HepG2 (cell line): ENCODE data around the gene AXIN1. TPM values are rescaled to one million over a fixed set of nuclear protein-coding genes. Genes with fewer than 3 reads are reported as not detected.

Experiments
- AKAP8 ChIP-seq: sonication (generic); formaldehyde crosslinking; IDR thresholded peaks from 2 replicates; pipeline ENCODE4 v1.5.1; 2020; ENCODE audit warnings: mild to moderate bottlenecking, missing genetic modification reagents
- CHD4 ChIP-seq: fragments of 200-600 bp; sonication (generic); IDR thresholded peaks from 2 replicates; pipeline ENCODE4 v1.7.0; 2017; ENCODE audit warnings: mild to moderate bottlenecking, low read length, borderline replicate concordance
- CSRNP1 ChIP-seq: sonication (generic); formaldehyde crosslinking; IDR thresholded peaks from 2 replicates; pipeline ENCODE4 v1.8.1; 2023; ENCODE audit warnings: mild to moderate bottlenecking, missing genetic modification reagents
- DMAP1 ChIP-seq: IDR thresholded peaks from 2 replicates; pipeline ENCODE4 v1.6.1; 2016
- ELF1 ChIP-seq: sonication (generic); formaldehyde crosslinking; IDR thresholded peaks from 2 replicates; pipeline ENCODE4 v1.4.0; 2020; ENCODE audit warnings: missing genetic modification reagents
- GABPB1 ChIP-seq: IDR thresholded peaks from 2 replicates; pipeline ENCODE4 v1.6.1; 2016; ENCODE audit warnings: mild to moderate bottlenecking, missing genetic modification reagents, moderate library complexity, missing compliant biosample characterization
- GLI4 ChIP-seq: sonication (generic); formaldehyde crosslinking; IDR thresholded peaks from 2 replicates; pipeline ENCODE4 v1.5.1; 2020; ENCODE audit warnings: missing genetic modification reagents, mild to moderate bottlenecking, moderate library complexity, borderline replicate concordance
- HDAC2 ChIP-seq: sonication (generic); formaldehyde crosslinking; IDR thresholded peaks from 2 replicates; pipeline ENCODE4 v1.4.0; 2020; ENCODE audit warnings: missing genetic modification reagents
- IRF9 ChIP-seq: sonication (generic); formaldehyde crosslinking; IDR thresholded peaks from 2 replicates; pipeline ENCODE4 v1.8.0; 2022; ENCODE audit warnings: missing genetic modification reagents, mild to moderate bottlenecking, borderline replicate concordance
- MNT ChIP-seq: fragments of 450-650 bp; IDR thresholded peaks from 2 replicates; pipeline ENCODE4 v1.6.1; 2016
- PHF8 ChIP-seq: sonication (generic); formaldehyde crosslinking; IDR thresholded peaks from 2 replicates; pipeline ENCODE4 v1.5.0; 2020; ENCODE audit warnings: missing genetic modification reagents
- SP4 ChIP-seq: sonication (generic); formaldehyde crosslinking; IDR thresholded peaks from 2 replicates; pipeline ENCODE4 v1.8.1; 2023; ENCODE audit warnings: mild to moderate bottlenecking, missing genetic modification reagents
- TFDP2 ChIP-seq: sonication (generic); formaldehyde crosslinking; IDR thresholded peaks from 2 replicates; pipeline ENCODE4 v1.4.0; 2020; ENCODE audit warnings: missing genetic modification reagents
- TMF1 ChIP-seq: sonication (generic); formaldehyde crosslinking; IDR thresholded peaks from 2 replicates; pipeline ENCODE4 v1.8.1; 2022; ENCODE audit warnings: low read depth, missing genetic modification reagents
- ZFP91 ChIP-seq: sonication (generic); formaldehyde crosslinking; IDR thresholded peaks from 2 replicates; pipeline ENCODE4 v1.9.0; 2022; ENCODE audit warnings: missing genetic modification reagents, mild to moderate bottlenecking, borderline replicate concordance
- ZMYM4 ChIP-seq: sonication (generic); formaldehyde crosslinking; IDR thresholded peaks from 2 replicates; pipeline ENCODE4 v1.8.1; 2023; ENCODE audit warnings: mild to moderate bottlenecking, missing genetic modification reagents
- ZNF460 ChIP-seq: sonication (generic); formaldehyde crosslinking; IDR thresholded peaks from 2 replicates; pipeline ENCODE4 v1.5.1; 2020; ENCODE audit warnings: missing genetic modification reagents, mild to moderate bottlenecking, borderline replicate concordance
- ZNF563 ChIP-seq: sonication (generic); formaldehyde crosslinking; IDR thresholded peaks from 2 replicates; pipeline ENCODE4 v1.8.0; 2022; ENCODE audit warnings: mild to moderate bottlenecking, moderate library complexity, missing genetic modification reagents
- ZNF639 ChIP-seq: conservative IDR thresholded peaks from 2 replicates; pipeline ENCODE4 v1.6.1; 2018; ENCODE audit warnings: missing genetic modification reagents
- ZNF674 ChIP-seq: sonication (generic); formaldehyde crosslinking; IDR thresholded peaks from 2 replicates; pipeline ENCODE4 v1.5.0; 2020; ENCODE audit warnings: low read depth, mild to moderate bottlenecking, missing genetic modification reagents
- polyA plus RNA-seq, 8 experiments: library from polyadenylated mRNA; depleted of rRNA in 3 of 8; stranded (reverse) in 7 of 8; unstranded in 1 of 8; fragments of >200 nt; fragmentation: Illumina TruSeq in 4 of 8; extraction: Trizol in 4 of 8; gene quantifications; 2 replicates each; pipeline versions ENCODE4 v1.2.1 to v1.2.3, GENCODE V29; 2011 to 2016; ENCODE audit warnings: low read depth in 4 of 8, missing spikeins in 1 of 8, mixed read lengths in 1 of 8; ENCODE audit not compliant: insufficient read depth in 1 of 8
- total RNA-seq, 5 experiments: library from RNA; depleted of rRNA; stranded (reverse); fragments of >200 nt; fragmentation: Illumina TruSeq; extraction: Trizol; gene quantifications; 2 replicates each; pipeline ENCODE4 v1.2.3, GENCODE V29; 2016; ENCODE audit warnings: low read depth in 1 of 5

AXIN1 gene
- total and polyA plus RNA-seq, 2 of the 13 experiments (the other 11 are each of a cell fraction or from before 2014, with no cell fraction given) = 24.0 to 26.0 TPM

- no peak for TF ChIP-seq ZNF639 (CRISPR knock-in tag)
- peak; percentile 52; the same call in 1 of the 2 replicates for TF ChIP-seq AKAP8
- TF ChIP-seq ZFP91 (CRISPR knock-in tag) = peak; percentile 58; the same call in 1 of the 2 replicates
- peak; percentile 81; the same call in 1 of the 2 replicates for TF ChIP-seq ZNF563 (CRISPR knock-in tag)
- TF ChIP-seq PHF8 (CRISPR knock-in tag) = peak; percentile 79
- TF ChIP-seq GABPB1 (CRISPR knock-in tag) = peak; percentile 84
- no peak for TF ChIP-seq ZNF674
- TF ChIP-seq CHD4 = no peak
- 0 out of 2 replicates have a peak, but pooled peaks have one; percentile 16 for TF ChIP-seq HDAC2 (CRISPR knock-in tag)
- TF ChIP-seq TMF1 (CRISPR knock-in tag) = no peak
- peak; percentile 60; the same call in 1 of the 2 replicates for TF ChIP-seq TFDP2 (CRISPR knock-in tag)
- TF ChIP-seq ELF1 (CRISPR knock-in tag) = peak; percentile 48; the same call in 1 of the 2 replicates
- no peak for TF ChIP-seq IRF9
- TF ChIP-seq ZMYM4 = peak; percentile 47; the same call in 1 of the 2 replicates
- TF ChIP-seq MNT = peak; percentile 38; the same call in 1 of the 2 replicates
- TF ChIP-seq GLI4 (CRISPR knock-in tag) = no peak
- TF ChIP-seq ZNF460 = no peak
- peak; percentile 60; the same call in 1 of the 2 replicates for TF ChIP-seq DMAP1 (CRISPR knock-in tag)
- TF ChIP-seq CSRNP1 (CRISPR knock-in tag) = peak; percentile 34; the same call in 1 of the 2 replicates
- TF ChIP-seq SP4 (CRISPR knock-in tag) = peak; percentile 92
Observed at GRCh38 chr16:352547-353403, at the start of gene AXIN1 (continued).
